AG10803 (cell line): ENCODE measurements around the gene BAIAP2L1.

Source experiments
- DNase-seq: peaks from one replicate; pipeline ENCODE4 v3.0.0; 2010; ENCODE audit warnings: low read depth
- H3K4me3 ChIP-seq: 2 replicates; pipeline ENCODE4 v1.5.1; 2011; ENCODE audit warnings: mild to moderate bottlenecking, low read length, control low read depth
- TF ChIP-seq, protein P1 (sequence below): conservative IDR thresholded peaks from 2 replicates; pipeline ENCODE4 v1.5.1; 2011; ENCODE audit warnings: mild to moderate bottlenecking, low read length, control low read depth, inconsistent platforms

Gene BAIAP2L1

DNA sequence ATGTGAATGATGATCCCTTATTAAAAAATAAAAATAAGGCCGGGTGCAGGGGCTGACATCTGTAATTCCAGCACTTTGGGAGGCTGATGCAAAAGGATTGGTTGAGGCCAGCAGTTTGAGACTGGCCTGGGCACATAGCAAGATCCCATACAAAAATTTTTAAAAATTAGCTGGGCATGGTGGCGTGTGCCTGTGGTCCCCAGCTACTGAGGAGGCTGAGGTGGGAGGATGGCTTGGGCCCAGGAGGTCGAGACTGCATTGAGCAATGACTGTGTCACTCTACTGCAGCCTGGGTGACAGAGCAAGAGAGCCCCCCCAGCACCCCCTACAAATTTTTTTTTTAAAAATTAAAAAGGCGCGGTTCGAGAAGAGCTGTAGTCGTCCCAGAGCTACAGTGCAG, 120.6 kb downstream of the BAIAP2L1 start:
- no peak for DNase-seq
- TF ChIP-seq, protein P1, sequence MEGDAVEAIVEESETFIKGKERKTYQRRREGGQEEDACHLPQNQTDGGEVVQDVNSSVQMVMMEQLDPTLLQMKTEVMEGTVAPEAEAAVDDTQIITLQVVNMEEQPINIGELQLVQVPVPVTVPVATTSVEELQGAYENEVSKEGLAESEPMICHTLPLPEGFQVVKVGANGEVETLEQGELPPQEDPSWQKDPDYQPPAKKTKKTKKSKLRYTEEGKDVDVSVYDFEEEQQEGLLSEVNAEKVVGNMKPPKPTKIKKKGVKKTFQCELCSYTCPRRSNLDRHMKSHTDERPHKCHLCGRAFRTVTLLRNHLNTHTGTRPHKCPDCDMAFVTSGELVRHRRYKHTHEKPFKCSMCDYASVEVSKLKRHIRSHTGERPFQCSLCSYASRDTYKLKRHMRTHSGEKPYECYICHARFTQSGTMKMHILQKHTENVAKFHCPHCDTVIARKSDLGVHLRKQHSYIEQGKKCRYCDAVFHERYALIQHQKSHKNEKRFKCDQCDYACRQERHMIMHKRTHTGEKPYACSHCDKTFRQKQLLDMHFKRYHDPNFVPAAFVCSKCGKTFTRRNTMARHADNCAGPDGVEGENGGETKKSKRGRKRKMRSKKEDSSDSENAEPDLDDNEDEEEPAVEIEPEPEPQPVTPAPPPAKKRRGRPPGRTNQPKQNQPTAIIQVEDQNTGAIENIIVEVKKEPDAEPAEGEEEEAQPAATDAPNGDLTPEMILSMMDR = no peak
- no peak overlapping the region for H3K4me3 ChIP-seq

DNA sequence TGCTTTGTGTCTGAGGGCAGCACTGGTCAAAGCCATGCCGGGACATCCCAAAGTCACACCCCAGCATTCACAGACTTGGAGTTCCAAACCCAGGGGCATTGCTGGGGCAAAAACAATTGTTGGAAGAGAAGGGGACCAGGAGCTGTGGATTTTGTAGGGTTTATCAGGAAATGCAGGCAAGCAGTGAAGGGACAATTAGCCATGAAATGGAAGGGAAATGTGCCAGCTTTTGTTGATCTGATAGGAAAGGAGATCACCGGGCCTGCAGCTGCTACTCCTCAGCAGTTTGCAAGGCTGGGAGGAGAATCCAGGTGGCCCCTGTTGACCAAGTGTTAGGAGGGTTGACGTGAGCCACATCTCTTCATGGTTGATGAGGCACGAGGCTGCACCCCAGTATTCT, 122.0 kb downstream of the BAIAP2L1 start:
- no peak overlapping the region for H3K4me3 ChIP-seq
- TF ChIP-seq, protein P1 = no peak
- DNase-seq = no peak

DNA sequence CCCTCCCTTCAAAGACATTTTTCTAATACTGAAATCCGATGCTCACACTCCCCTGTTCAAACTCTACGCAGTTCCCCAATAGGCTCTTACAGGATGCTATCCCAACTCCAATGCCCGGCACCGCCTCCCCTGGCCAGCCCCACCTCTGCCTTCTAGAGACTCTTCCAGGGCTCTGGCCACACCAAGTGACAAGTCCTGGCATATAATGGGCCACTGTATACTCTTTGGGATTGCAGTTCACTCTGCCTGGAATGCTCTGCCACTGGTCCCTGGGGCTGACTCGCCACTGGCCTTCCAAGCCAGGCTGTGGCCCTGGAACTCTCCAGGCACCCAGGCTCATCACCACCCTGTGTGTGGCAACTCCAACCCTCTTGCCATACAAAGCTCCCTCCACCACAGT, 122.5 kb downstream of the BAIAP2L1 start:
- no peak for DNase-seq
- H3K4me3 ChIP-seq = no peak overlapping the region

DNA sequence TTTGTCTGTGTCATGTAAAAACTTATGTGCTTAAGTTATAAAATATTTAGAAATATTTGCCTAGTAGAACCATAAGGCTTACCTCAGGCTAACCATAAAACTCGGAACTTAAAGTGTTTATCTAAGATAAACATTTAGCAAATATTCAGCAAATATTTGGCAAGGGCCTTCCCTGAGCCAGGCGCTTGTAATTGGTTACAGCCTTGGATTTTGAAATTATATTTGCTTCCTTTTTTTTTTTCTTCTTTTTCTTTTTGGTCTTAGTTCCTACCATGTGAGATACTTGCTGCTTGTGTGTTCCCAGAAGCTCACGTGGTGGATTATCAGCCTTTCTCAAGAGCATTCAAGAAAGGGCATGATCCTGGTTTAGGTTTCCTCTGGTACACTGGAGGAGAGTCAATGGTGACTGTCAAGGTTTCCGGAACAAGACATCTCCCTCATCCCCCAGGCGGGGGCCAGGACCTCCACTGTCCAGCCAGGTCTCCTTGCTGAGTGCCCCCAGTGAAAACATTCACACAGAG, 124.6 kb downstream of the BAIAP2L1 start:
- DNase-seq = peak; percentile 80
- TF ChIP-seq, protein P1 = no peak
- H3K4me3 ChIP-seq = no peak overlapping the region

More for the DNA sequence above, 122.5 kb downstream of the BAIAP2L1 start:
- TF ChIP-seq, protein P1 = no peak

DNA sequence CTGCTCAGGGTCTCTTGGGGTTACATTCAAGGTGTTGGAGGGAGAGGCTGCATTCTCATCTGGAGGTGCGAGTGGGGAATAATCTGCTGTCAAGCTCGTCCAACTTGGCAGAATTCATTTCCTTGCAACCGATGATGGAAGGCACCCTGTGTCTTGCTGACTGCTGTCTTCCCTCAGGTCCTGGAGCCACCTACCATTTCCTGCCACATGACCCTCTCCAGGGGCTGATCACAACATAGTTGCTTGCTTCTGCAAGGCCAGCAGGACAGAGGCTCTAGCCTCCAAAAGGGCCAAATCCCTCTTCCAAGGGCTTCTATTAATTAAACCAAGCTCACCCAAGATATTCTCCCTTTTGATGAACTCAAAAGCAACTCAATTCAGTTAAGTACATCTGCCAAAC, 133.6 kb downstream of the BAIAP2L1 start:
- TF ChIP-seq, protein P1 = no peak
- no peak for DNase-seq
- no peak overlapping the region for H3K4me3 ChIP-seq

DNA sequence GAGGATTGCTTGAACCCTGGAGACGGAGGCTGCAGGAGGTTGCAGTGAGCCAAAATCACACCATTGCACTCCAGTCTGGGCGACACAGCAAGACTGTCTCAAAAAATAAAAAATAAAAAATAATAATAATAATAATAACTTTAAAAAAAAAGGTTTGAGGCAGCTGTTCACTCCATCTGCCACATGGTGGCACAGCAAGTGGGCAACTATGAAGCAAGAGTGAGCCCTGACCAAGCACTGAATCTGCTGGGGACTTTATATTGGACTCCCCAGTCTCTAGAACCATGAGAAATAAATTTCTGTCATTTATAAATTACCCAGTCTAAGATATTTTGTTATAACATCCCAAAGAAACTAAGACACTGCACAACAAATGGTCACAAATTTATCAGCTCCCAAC, 134.1 kb downstream of the BAIAP2L1 start:
- H3K4me3 ChIP-seq = no peak overlapping the region
- TF ChIP-seq, protein P1 = peak; percentile 55
- DNase-seq = peak; percentile 42

DNA sequence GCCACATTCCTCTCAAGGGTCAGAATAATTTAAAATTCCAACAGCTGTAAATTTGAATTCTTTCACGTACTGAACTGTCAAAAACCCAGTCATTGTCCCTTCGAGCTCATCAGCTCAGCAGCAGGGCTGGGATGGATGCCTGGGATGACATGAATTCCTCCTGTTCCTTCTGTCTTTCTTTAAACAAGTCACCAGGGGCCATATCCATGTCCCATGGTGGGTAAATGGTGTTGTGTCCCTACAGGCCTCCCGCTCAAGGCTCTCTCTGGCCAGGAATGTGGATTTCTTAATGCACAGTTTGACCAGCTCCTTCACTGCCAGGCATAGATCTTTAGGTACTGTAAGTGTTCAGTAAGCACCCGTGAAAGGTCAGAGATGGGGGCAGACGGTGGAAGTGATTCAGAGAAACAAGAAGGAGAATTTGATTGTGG, 135.0 kb downstream of the BAIAP2L1 start:
- H3K4me3 ChIP-seq = no peak overlapping the region
- DNase-seq = peak; percentile 91
- TF ChIP-seq, protein P1 = no peak
